CD4-positive, alpha-beta T cell (primary cell): ENCODE measurements around the gene PIP5K1B. TPM values are rescaled to one million over a fixed set of nuclear protein-coding genes. Genes with fewer than 3 reads are reported as not detected.
"Not testable (repeated sequence)": the region's sequence is repeated elsewhere in the genome, so short reads cannot be mapped to it uniquely, and the experiment has no call there.

Experiments
- ATAC-seq: fragments of 200-7000 bp; cut with Tn5 transposase; one replicate; pipeline ENCODE4 v1.10.0; 2022; ENCODE audit warnings: mild to moderate bottlenecking; ENCODE audit not compliant: poor library complexity
- CTCF ChIA-PET: fragments of 350-600 bp; sonication (Branson Sonifier 250); formaldehyde crosslinking; loops from one replicate; lab custom pipeline; 2021; ENCODE audit warnings: antibody characterized with exemption, inconsistent platforms; lab: Charles Lee
- POLR2A ChIA-PET: fragments of 350-600 bp; sonication (Branson Sonifier 250); formaldehyde crosslinking; loops from one replicate; lab custom pipeline; 2021; ENCODE audit warnings: antibody characterized with exemption, inconsistent platforms; lab: Charles Lee
- DNase-seq, 14 experiments: peaks; one replicate each; pipeline ENCODE4 v3.0.0-alpha.2; 2013 to 2020; ENCODE audit warnings: mixed read lengths in 2 of 14
- H3K27ac ChIP-seq, 2 donors: one replicate each; pipeline versions ENCODE4 v1.5.1 to v1.7.0; 2013; ENCODE audit warnings: low read length in 2 of 2, low read depth in 1 of 2, mild to moderate bottlenecking in 1 of 2
- H3K27me3 ChIP-seq, 2 experiments: 1 replicate in 1 of 2; 2 replicates in 1 of 2; pipeline versions ENCODE4 v1.6.1 to v1.7.0; 2013; ENCODE audit warnings: low read length in 2 of 2, control low read depth in 1 of 2, mild to moderate bottlenecking in 1 of 2, moderate library complexity in 1 of 2; ENCODE audit not compliant: insufficient read depth in 2 of 2, control insufficient read depth in 1 of 2
- H3K36me3 ChIP-seq: one replicate; pipeline ENCODE4 v1.6.1; 2013; ENCODE audit warnings: low read length, control low read depth; ENCODE audit not compliant: insufficient read depth
- H3K4me1 ChIP-seq: one replicate; pipeline ENCODE4 v1.6.1; 2013; ENCODE audit warnings: low read length, control low read depth; ENCODE audit not compliant: insufficient read depth
- H3K4me3 ChIP-seq: one replicate; pipeline ENCODE4 v1.5.1; 2013; ENCODE audit warnings: mild to moderate bottlenecking, low read length, moderate library complexity
- H3K9me3 ChIP-seq, 2 experiments: 1 replicate in 1 of 2; 2 replicates in 1 of 2; pipeline versions ENCODE4 v1.6.1 to v1.7.0; 2013; ENCODE audit warnings: low read length in 2 of 2, mild to moderate bottlenecking in 2 of 2, control low read depth in 1 of 2, moderate library complexity in 1 of 2; ENCODE audit not compliant: control insufficient read depth in 1 of 2, insufficient read depth in 1 of 2
- H3K27ac Mint-ChIP-seq: one replicate; pipeline ENCODE4 v1.8.0; 2020; ENCODE audit warnings: mixed read lengths
- H3K27me3 Mint-ChIP-seq: one replicate; pipeline ENCODE4 v1.8.0; 2021; ENCODE audit warnings: mixed read lengths
- H3K36me3 Mint-ChIP-seq: one replicate; pipeline ENCODE4 v1.8.0; 2021; ENCODE audit warnings: low read depth, mixed read lengths
- H3K4me1 Mint-ChIP-seq: one replicate; pipeline ENCODE4 v1.8.0; 2021; ENCODE audit warnings: low read depth, mixed read lengths
- H3K4me3 Mint-ChIP-seq: one replicate; pipeline ENCODE4 v1.8.0; 2020; ENCODE audit warnings: mild to moderate bottlenecking, mixed read lengths
- H3K9me3 Mint-ChIP-seq: one replicate; pipeline ENCODE4 v1.8.0; 2020; ENCODE audit warnings: mixed read lengths
- CTCF ChIP-seq: fragments of 200-600 bp; IDR thresholded peaks from one replicate; pipeline ENCODE4 v1.8.0; 2022; ENCODE audit warnings: antibody characterized with exemption, mild to moderate bottlenecking
- intact Hi-C, 2 experiments: fragments of 100-400 bp; cut with DNase I in 1 of 2; cut with micrococcal nuclease in 1 of 2; formaldehyde crosslinking; loops; one replicate each; pipeline versions ENCODE4 v1.15.1 to v1.9.0; 2023 to 2025; cut with DNase I, micrococcal nuclease
- total RNA-seq, 174 experiments: library from RNA in 2 of 174; stranded (reverse) in 2 of 174; gene quantifications; one replicate each; pipeline ENCODE4 v1.2.3 and lab custom pipeline; 2021 to 2026

PIP5K1B gene
- total RNA-seq, 2 experiments from 2014 or later, result not detected

- Mint-ChIP-seq H3K9me3 (peaks cover 5% of the 10 kb centered on the region), H3K4me3 (no peak overlapping the region), H3K36me3 (no peaks in the 10 kb centered on the region), H3K27ac (no peak overlapping the region), H3K27me3 (peaks cover 72% of the 10 kb centered on the region), H3K4me1 (no peaks in the 10 kb centered on the region)
- TF ChIP-seq CTCF, result no peak
- DNase-seq (no peak), ATAC-seq (no peak)
- intact Hi-C loops, result no loop called here
- H3K4me1 ChIP-seq, result no peaks in the 10 kb centered on the region
- peaks cover 11 to 12% of the 10 kb centered on the region in 2 experiments for H3K27me3 ChIP-seq
- ChIA-PET CTCF (no interaction called here), POLR2A (no interaction called here)
- no peak overlapping the region for H3K4me3 ChIP-seq
- no peak overlapping the region for H3K27ac ChIP-seq
- no peaks in the 10 kb centered on the region for H3K36me3 ChIP-seq
- no peaks in the 10 kb centered on the region for H3K9me3 ChIP-seq
These were observed 10.9 kb upstream of the PIP5K1B start for GRCh38 chr9:68694125-68694524.

GRCh38 chr9:68697851-68698250 lies 7.2 kb upstream of the PIP5K1B start:
- H3K27ac Mint-ChIP-seq, result no peak overlapping the region
- no peaks in the 10 kb centered on the region for H3K4me1 Mint-ChIP-seq
- no peaks in the 10 kb centered on the region for H3K9me3 ChIP-seq
- intact Hi-C loops, result no loop called here
- peaks cover 16 to 25% of the 10 kb centered on the region in 2 experiments for H3K27me3 ChIP-seq
- ChIA-PET CTCF (no interaction called here), POLR2A (no interaction called here)
- H3K36me3 Mint-ChIP-seq, result no peaks in the 10 kb centered on the region
- no peak overlapping the region for H3K4me3 Mint-ChIP-seq
- DNase-seq (no peak), ATAC-seq (no peak)
- peaks cover 89% of the 10 kb centered on the region for H3K27me3 Mint-ChIP-seq
- H3K9me3 Mint-ChIP-seq, result peaks cover 5% of the 10 kb centered on the region
- no peak for TF ChIP-seq CTCF
- no peak overlapping the region for H3K27ac ChIP-seq
- H3K4me1 ChIP-seq, result no peaks in the 10 kb centered on the region
- H3K36me3 ChIP-seq, result no peaks in the 10 kb centered on the region
- H3K4me3 ChIP-seq, result no peak overlapping the region

DNA sequence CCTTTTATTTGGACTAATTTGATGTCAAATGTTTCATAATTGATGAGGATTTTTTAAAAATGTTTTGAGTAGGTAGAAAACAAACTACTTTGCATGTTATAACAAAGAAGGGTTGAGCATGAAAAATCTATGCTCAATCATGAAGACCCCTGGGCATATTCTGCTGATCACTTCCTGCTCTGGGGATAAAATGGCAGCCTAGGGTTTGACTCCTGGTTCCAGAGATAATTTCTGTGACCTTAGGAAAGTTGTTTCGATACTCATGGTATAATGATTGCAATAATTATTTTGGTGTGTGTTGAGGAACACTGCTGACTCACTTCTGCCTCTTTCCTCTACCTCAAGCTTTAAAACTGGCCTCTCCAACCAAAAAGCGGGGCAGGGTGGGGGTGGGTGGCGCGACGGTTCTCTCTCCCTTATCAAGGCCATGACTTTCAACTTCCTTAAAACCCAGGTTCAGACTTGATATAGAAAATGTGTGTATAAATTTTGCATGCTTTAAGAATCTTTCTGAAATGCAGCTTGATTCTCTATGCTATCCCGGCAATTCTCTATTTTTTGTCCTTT lies 6.0 kb upstream of the PIP5K1B start:
- H3K27ac Mint-ChIP-seq, result no peak overlapping the region
- DNase-seq, result no peak
- ChIA-PET POLR2A (no interaction called here), CTCF (interaction anchor here (0.6 kb wide), 1 partner anchor 233 kb away, joined by 5 read pairs; no protein-coding TSS in a partner anchor)
- peaks cover 5% of the 10 kb centered on the region for H3K9me3 Mint-ChIP-seq
- no peak for ATAC-seq
- Histone ChIP-seq H3K36me3 (no peaks in the 10 kb centered on the region), H3K27ac (no peak overlapping the region), H3K4me3 (no peak overlapping the region), H3K4me1 (no peaks in the 10 kb centered on the region), H3K27me3 (peaks cover 18 to 35% of the 10 kb centered on the region in 2 experiments), H3K9me3 (no peaks in the 10 kb centered on the region)
- peaks cover 93% of the 10 kb centered on the region for H3K27me3 Mint-ChIP-seq
- intact Hi-C loops, result no loop called here
- TF ChIP-seq CTCF, result no peak
- H3K4me3 Mint-ChIP-seq, result no peak overlapping the region
- peaks cover under 1% of the 10 kb centered on the region for H3K4me1 Mint-ChIP-seq
- no peaks in the 10 kb centered on the region for H3K36me3 Mint-ChIP-seq

DNA sequence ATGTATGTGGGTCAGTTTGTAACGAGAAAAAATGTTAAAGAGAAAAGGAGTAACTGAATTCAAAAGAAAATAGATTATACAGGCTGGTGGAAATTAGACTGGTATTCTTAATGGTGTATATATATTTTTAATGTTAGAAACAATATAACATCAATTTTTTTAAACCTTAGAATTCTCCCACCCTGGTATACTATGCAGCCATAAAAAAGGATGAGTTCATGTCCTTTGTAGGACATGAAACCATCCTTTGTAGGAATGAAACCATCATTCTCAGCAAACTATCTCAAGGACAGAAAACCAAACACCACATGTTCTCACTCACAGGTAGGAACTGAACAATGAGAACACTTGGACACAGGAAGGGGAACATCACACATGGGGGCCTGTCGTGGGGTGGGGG lies 5.4 kb upstream of the PIP5K1B start:
- H3K4me3 Mint-ChIP-seq, H3K9me3 Mint-ChIP-seq, H3K4me3 ChIP-seq, H3K27ac ChIP-seq, H3K9me3 ChIP-seq, H3K4me1 ChIP-seq, H3K4me1 Mint-ChIP-seq, H3K36me3 Mint-ChIP-seq, POLR2A ChIA-PET, H3K36me3 ChIP-seq, intact Hi-C loops, ATAC-seq, CTCF ChIA-PET, H3K27ac Mint-ChIP-seq, DNase-seq: not testable (repeated sequence)
- H3K27me3 Mint-ChIP-seq, result peaks cover 93% of the 10 kb centered on the region
- H3K27me3 ChIP-seq, result peaks cover 21 to 41% of the 10 kb centered on the region in 2 experiments
